ENCODE results near the gene RNF213.

DNA sequence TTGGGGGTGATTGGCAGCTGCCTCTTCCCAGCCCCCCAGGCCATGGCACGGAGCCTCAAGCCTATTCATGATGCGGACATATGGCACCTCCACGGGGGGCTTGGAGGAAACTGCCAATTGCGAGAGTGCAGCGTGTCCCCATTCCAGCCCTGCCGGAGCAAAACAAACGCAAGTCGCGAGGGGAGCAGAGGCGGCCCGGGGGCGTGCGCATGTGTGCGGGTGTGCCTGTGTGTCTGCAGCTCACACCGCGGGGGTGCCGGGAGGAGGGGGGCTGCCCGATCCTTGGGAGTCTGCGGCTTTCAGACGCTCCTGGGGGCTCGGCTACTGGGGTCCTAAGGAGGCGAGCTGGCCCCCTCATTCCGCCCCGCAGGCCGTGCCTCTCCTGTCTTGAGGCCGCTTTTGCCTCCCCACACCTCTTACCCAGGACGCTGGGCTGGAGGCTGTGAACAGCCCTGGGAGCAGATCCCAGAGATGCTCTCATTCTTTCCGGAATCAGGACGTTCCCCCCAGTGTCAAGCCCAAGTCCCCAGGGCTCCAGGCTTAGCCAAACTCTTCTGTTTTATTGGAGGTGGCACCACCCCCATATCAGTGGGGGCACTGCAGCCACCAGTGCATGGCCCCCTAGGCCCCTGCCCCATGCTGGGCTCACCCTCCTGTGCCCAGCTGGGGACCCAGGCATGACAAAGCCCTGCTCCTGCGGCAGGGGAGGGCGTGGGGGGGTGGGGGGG is 183.4 kb downstream of the RNF213 start:
- TF ChIP-seq, protein P1, sequence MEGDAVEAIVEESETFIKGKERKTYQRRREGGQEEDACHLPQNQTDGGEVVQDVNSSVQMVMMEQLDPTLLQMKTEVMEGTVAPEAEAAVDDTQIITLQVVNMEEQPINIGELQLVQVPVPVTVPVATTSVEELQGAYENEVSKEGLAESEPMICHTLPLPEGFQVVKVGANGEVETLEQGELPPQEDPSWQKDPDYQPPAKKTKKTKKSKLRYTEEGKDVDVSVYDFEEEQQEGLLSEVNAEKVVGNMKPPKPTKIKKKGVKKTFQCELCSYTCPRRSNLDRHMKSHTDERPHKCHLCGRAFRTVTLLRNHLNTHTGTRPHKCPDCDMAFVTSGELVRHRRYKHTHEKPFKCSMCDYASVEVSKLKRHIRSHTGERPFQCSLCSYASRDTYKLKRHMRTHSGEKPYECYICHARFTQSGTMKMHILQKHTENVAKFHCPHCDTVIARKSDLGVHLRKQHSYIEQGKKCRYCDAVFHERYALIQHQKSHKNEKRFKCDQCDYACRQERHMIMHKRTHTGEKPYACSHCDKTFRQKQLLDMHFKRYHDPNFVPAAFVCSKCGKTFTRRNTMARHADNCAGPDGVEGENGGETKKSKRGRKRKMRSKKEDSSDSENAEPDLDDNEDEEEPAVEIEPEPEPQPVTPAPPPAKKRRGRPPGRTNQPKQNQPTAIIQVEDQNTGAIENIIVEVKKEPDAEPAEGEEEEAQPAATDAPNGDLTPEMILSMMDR (IDR thresholded peaks at IDR 0.05) = no peak
- no peak for TF ChIP-seq POLR2AphosphoS5 (IDR thresholded peaks at IDR 0.05)
